ENCODE measurements around the gene ITPR2.
"Not testable (repeated sequence)": the region's sequence is repeated elsewhere in the genome, so short reads cannot be mapped to it uniquely, and the experiment has no call there.

Gene ITPR2

GRCh38 chr12:26750531-26751175 lies 82.3 kb downstream of the ITPR2 start:
- DNase-seq, result no peak

GRCh38 chr12:26749781-26750180 lies 83.2 kb downstream of the ITPR2 start:
- no peak for DNase-seq

DNA sequence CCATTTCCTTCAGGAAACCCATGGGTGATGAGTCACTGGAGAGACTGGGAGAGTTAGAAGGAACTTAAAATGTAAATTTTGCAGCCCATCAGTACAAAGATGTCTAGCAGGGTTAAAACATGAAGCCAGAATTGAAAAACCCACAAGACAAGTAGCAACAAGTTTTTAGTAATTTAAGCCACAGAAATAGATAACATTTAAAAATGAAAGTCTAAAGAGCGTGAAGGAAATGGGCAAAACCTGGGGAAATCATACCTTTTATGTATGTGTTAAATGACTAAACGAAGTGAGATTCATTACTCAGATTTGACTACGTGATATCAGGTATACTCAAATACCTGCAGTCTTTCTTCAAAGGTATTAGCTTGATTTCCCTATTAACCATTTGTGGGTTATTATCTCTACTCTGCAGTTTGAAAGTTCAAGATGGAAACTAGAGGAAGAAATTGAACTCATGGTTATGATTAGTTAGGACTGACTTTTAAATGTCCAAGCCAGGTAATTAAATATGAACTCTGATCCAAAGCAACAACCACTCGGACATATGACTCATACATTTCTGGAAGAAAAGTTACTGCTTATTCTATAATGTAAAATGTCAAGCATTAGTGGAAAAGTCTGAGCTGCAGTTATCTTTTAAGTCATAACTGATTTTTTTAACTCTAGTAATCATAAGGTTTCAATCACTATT lies 84.1 kb downstream of the ITPR2 start:
- no peak for DNase-seq

DNA sequence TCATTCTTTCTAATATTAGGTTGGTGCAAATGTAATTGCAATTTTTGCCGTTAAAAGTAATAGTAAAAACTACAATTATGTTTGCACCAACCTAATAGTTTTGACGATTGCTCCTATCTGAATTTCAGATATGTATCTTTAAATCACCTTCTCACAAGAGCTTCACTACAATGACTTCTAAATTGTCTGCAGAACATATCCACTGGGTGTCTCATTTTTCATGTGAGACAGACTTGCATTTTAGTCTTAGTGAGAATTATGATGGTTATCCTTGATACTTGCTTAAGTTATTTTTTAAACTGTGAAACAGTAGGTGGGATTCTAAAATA lies 84.6 kb downstream of the ITPR2 start:
- DNase-seq, result no peak

DNA sequence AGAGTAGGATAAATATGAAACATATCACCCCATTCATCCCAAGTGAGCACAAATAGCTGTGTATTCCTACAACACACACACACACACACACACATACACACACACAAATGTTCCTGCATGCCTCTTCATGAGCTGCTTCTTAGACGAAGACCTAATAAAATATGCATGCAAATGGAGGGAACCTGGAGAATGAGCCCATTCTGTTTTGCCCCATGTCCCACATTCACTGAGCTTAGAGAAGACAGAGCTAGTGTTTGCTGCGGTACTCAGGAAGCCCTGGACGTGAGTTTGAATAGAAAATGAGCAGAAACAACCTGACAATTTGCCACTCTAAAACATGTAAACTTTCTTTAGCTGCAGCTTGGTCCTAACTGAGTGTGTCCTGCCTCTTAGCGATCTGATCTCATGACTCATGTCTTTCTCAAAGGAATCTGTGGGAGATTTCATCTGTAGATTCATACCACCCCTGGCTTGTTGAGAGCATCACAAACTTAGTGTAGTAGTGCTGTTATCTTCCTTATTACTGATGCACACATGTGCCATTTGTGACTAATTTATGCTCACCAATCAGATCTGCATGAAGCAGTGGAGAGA lies 86.8 kb downstream of the ITPR2 start:
- DNase-seq, result no peak

- no peak for DNase-seq
Observed at GRCh38 chr12:26744697-26745440, 88.1 kb downstream of the ITPR2 start.

DNA sequence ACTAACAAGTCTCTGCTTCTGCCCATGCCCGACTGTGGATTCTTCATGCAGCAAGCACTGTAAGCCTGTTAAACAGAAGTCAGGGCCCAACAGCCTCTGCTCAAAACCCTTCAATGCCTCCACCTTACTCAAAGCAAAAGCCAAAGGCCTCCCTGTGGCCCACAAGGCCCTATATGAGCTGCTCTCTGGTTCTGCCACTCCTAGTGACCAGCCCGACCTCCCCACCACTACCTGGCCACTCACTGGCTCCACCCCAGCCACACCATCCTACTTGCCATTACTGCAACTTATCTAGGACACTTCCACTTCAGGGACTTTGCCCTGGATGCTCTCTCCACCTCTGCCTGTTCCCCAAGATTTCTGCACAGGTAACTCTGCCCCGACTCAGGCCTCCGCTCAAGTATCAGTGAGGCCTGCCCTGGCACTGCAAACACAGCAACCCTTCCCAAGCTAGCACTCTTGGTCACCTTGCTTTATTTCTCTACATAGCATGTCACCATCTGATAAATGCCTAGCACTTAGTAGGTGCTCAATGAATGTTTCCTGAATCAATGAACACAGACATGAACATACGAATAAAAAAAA lies 88.9 kb downstream of the ITPR2 start:
- no peak for DNase-seq

- DNase-seq, result no peak
Observed at GRCh38 chr12:26741584-26742227, 91.3 kb downstream of the ITPR2 start.

GRCh38 chr12:26740991-26741390 lies 92.0 kb downstream of the ITPR2 start:
- no peak for DNase-seq

DNA sequence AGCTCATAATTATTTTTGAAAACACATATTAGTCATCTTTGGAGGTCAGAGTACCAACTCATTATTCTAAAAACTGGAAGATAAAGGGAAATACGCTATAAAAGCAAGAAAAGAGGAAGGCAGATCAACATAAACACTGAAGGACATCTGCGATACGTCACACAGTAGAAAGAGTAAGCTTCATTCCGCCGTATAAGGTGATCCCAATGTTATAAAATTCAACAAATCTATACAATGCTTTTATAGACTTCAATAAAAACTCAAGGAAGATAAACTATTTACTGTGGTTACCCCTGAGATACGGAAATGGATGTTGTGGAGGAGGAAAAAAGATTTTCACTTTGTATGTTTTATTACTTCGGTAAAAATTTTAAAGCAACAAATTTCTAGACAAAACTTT lies 92.6 kb downstream of the ITPR2 start:
- no peak for DNase-seq

- no peak for DNase-seq
Observed at GRCh38 chr12:26737487-26738030, 95.4 kb downstream of the ITPR2 start.

DNA sequence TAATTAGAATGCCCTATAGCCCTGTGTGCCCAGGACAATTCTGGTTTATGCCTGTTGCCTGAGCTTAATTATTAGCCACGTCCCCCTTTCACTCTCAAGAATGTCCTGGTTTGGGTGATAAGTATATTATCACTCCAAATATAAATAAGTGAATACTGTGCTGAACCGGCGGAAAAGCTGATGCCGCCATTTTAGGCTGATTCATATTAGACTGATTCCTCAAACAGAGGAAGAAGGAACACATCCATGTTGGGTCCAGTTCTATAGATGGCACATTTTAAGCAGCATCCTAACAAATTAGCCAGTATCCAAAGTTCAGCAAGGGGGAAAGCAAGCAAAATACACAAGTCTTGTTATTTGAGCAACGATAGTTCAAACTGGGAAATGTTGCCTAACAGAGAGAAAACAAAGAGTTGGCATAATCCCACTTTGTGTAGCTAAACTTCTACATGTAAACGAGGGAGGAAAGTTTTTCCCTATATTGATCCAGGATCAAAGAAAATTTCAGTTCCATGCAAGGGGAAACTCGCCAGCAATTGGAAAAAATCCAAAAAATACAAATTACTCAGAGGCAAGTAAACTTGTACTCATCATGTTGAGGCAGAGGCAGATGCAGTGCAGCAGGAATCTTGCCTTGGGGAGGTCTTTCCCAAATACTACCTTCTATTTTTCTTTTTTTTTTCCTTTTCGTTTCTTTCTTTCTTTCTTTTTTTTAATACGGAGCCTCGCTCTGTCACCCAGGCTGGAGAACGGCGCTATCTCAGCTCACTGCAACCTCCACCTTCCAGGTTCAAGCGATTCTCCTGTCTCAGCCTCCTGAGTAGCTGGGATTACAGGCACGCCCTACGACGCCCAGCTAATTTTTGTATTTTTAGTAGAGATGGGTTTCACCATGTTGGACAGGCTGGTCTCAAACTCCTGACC lies 96.2 kb downstream of the ITPR2 start:
- DNase-seq, result no peak

- no peak for DNase-seq
Observed at GRCh38 chr12:26735249-26735639, 97.8 kb downstream of the ITPR2 start.

DNA sequence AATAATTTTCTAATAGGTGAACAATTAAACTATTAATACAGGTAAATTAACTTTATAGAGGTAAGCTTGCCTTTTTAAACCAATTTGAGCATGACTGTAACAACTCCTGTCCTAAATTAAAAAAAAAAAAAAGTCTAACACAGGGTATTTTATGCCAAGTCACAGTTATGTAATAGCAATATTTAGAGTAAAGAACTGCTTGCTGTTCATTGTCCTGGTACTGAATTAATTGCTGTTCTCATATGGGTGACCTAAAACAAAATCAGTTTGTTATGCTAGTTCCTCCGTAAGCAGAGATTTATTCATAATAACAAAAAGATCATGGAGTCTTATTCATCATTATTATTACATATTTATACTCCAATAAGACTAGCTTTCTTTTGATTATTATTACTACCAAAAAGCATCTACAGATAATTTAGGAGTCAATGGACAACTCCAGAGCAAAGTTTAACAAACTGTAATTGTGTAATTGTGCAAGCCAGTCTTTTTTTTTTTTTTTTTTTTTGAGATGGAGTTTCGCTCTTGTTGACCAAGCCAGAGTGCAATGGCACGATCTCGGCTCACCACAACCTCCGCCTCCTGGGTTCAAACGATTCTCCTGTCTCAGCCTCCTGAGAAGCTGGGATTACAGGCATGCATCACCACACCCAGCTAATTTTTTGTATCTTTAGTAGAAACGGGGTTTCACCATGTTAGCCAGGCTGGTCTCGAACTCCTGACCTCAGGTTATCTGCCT lies 98.3 kb downstream of the ITPR2 start:
- no peak for DNase-seq

DNA sequence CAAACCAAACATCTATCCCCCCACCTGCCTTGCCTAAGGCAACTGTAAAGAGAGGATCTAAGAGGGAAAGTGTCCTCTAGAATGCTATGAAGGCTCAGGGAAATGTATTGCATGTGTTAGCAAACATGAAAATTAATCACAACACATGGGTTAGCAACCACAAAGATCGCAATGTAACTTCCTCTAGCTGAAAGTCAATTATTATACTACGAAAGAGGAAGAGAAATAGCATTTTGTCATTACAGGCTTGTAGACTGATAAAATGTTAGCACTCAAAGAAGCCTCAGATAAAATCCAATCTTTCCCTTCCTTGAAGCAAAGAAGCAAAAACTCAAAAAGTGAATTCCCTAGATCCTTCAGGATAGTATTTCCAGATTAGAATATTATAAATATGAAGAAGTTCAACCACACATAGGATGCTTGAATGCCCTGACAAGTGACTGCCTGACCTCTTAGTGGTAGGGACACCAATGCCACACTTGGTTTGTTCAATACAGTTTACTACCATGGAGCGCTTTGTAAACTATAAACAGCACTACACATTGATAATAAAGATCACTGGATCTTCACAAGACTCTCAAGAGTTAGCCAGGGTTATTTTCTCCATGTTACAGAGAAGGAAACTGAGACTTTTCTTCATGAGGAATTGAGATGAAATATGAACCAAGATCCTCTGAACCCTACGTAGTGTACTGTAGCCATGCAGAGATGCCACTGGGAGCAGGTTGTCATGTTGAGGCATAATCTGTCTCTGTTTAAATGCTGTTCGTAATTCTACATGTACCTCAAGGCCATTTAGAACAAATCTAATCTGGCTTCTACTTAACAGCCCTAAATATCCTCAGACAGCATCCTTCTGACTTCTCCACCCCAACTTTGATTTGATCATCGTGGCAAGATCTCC lies 100.7 kb downstream of the ITPR2 start:
- DNase-seq, result no peak

GRCh38 chr12:26730481-26731350 lies 102.3 kb downstream of the ITPR2 start:
- DNase-seq, result no peak

DNA sequence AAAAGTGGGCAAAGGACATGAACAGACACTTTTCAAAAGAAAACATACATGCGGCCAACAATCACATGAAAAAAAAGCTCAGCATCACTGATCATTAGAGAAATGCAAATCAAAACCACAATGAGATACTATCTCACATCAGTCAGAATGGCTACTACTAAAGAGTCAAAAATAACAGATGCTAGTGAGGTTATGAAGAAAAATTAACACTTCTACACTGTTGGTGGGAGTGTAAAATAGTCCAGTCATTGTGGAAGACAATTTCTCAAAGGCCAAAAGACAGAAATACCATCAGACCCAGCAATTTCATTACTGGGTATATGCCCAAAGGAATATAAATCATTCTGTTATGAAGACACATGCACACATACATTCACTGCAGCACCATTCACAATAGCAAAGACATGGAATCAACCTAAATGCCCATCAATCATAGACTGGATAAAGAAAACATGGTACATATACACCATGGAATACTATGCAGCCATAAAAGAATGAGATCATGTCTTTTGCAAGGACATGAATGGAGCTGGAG lies 103.8 kb downstream of the ITPR2 start:
- not testable (repeated sequence) for DNase-seq
